HG03139 (cell line): ENCODE results near the gene ZNF860.
"Not testable (repeated sequence)": the region's sequence is repeated elsewhere in the genome, so short reads cannot be mapped to it uniquely, and the experiment has no call there.

Source experiments
- ATAC-seq: cut with Tn5 transposase; IDR thresholded peaks from one replicate; pipeline ENCODE4 v1.9.1; 2021; ENCODE audit not compliant: unreplicated experiment

The ZNF860 gene

DNA sequence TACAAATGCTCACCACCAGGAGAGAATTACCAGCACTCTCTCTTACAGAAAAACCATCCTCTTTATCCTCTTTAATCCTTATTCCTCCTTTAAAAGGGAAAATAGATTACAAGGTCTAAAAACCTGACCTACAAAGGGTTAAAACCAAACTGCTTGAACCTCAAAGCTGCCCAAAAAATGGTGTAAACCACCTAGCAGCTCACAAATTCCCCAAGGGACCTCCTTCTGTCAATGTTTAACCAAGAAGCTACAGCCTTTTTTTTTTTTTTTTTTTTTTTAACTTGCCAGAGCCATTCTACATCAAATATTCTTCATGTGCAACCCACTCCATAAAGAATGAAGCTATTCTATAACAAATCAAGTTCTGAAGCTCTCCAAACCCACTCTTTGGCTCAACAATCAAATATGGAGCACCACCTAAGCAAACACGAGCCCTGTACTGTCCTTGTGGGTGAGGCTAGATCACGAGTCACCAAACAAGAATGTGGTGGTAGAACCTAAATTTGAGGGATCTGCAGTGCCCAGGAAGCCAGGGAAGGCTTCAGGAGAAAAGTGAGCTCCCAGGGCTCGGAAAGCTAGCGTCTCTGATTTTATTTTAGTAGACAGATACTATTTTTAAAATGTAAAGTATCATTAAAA, 20.6 kb upstream of the ZNF860 start:
- no peak for ATAC-seq

DNA sequence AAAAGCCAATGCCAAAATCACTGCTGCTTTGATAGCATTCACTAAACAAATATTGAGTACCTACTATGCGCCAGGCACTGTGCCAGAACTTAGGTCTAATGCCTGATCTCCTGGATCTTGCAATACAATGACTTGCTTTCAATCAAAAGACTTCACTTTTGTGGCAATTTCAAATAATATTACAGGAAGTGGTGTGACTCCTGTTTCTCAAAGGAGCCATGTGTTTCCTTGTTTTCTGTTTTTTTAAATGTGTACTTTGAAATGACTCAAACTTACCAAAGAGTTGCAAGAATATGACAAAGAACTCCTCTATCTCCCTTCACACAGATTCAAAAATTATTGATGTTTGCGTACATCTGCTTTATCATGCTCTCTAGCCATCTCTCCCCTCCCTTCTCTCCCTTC, 18.7 kb upstream of the ZNF860 start:
- ATAC-seq, result no peak

DNA sequence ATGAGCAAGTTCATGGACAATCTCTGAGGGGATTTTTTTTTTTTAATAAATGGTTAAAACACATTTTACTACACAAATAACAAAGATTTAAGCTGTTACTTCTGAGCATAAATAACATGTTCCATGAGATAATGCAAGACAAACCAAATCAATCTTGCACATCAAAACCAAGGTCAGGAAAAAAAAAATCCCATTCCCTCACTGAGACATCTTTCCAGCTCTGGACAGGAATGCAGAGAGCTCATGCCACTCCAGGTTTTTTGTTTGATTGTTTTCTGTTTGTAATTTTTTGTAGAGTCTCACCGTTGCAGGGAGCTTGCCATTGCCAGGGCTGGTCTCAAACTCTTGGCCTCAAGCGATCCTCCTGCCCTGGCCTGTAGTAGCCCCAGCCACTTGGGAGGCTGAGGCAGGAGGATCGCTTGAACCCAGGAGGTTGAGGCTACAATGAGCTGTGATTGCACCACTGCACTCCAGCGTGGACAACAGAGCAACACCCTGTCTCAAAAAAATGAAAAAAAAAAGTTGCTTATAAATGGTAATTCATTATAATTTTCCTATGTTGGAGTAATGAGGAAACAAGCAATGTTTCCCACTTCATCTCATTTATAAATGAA, 14.5 kb upstream of the ZNF860 start:
- ATAC-seq, result no peak

DNA sequence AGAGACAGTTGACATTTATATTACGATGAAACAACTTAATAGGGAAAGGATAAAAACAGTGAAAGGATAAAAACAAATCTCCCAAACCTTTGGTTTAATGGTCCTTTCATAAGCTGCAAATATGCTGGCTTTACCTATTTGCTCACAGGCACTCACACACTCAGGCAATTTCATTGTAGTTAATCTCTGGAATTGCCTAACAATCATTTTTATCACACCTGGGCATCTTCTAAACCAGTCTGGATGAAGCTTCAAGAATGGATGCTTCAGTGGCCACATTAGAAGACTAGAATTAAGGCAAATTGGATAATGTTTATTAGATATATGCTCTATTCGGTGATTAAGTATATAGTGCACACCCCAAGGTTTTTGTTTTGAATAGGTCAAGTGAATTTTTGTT, 14.0 kb upstream of the ZNF860 start:
- ATAC-seq, result no peak

DNA sequence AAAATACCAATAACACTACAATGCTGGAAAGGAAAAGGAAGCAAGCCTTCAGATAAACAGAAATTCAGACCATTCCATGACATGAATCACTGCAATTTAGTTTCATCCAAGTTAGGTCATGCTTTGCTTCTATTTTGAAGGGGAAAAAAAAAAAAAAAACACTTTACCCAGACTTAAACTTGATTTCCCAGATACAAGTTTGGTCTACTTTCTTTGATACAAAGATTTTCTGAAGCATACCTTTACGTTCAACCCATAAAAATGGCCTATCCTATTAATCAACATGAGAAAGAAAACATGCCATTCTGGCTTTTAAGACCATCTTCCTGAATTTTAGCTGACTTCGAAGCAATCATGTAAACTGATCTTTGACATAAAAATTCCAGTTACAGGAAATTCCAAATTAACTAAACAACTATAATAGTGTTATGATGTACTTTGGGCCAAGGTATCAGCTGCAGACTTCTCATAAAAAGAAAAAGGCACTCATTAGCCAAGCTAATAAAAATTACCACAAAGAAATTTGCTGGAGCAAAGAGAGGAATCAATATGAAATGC, 13.1 kb upstream of the ZNF860 start:
- ATAC-seq, result no peak

DNA sequence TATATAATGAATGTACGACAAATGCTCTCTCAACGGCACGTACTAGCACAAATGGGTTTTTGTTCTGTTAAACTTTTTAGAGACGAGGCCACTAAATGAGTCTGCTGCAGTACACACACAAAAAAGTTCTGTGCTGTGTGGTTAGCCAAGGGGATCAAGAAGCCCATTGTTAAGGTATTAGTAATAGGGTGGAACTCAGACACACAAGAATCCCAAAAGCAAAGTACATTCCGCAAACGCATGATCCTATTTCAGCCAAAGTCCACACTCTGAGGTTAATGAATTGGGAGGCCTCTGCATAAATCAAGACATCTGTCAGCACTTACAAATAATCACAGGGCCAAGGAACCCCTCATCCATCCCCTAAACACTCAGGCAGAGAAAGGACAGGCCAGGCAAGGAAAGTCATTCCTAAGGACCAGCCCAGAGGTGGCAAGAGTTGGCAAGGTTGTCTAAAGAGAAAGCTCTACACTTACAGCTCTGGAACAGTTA, 12.6 kb upstream of the ZNF860 start:
- no peak for ATAC-seq

DNA sequence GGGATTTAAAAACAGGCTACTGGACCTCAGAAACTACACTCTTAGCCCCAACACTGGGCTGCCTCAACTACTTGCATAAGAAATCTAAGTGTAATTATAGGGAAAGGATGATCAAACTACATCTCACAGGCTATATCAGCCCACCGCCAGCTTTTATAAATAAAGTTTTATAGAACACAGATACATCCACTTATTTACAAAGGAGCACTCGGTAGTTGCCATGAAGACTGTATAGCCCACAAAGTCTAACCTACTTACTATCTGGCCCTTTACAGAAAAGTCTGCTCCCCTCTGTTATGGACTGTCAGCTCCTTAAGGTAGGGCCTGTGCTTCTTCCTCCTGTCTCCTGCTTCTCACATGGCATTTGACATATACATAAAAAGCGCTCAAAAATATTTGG, 9.9 kb upstream of the ZNF860 start:
- no peak for ATAC-seq

DNA sequence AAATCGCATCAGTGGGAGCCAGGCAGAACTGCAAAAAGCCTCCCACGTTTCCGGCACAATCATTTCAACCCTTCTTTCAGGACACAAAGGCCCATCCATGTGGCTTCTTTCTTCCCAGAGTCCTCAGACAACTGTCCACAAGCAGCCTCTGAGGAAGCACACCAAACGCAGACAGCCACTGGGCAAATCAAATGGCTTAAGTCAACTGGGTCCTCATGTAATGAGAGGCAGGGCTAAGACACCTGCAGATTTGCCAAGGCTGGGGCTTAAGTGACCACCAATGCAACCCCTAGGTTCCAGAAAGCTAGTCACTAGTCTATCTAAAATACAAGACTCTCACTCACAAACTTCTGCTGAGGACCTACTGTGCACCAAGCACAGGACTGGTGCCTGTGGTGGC, 8.5 kb upstream of the ZNF860 start:
- no peak for ATAC-seq

DNA sequence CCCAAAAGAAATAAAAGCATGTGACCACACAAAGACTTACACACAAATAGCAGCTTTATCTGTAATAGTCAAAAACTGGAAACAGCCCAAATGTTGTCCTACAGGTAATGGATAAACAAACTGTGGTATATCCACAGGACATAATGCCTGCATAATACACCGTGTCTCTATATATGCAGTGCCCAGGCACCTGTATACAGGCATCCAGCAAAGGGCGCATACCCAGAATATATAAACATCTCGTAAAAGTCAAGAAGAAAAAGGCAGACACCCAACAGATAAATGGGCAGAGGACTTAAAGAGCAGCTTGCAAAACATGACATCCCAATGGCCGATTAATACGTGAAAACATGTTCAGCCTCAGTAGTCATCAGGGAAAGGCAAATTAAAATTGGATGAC, 7.7 kb upstream of the ZNF860 start:
- ATAC-seq, result no peak

DNA sequence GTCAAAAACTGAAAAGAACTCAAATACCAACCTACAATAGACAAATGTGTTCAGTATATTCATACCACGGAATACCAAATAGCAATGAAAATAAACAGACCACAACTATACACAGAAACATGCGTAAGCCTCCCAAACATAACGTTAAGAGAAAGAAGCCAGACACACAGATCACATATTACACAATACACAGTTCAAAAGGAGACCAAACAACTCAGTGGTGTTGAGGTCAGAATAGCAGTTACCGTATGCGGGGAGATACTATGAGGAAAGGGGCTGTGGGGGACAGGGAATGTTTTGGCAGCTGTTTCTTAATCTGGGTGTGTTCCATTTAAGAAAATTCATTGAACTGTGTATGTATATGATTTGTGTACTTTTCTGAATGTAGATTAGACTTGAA, 7.1 kb upstream of the ZNF860 start:
- ATAC-seq, result no peak

DNA sequence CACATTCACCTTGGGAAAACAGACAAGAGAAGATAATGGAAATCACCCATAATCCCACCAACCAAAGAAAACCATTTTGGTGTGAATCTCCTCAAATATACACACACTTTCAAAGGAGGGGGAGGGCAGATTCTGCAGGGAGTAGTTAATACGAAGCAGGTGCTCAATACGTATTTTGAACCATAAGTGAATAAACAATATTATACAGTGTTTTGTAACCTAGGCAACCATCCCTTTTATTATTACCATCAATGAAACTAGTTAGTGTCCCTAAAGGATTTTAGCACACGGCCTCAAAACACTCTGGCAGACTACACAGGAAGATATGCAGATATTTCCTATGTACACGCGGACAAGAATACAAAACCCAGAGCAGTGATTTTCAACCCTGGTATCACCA, 6.6 kb upstream of the ZNF860 start:
- no peak for ATAC-seq

DNA sequence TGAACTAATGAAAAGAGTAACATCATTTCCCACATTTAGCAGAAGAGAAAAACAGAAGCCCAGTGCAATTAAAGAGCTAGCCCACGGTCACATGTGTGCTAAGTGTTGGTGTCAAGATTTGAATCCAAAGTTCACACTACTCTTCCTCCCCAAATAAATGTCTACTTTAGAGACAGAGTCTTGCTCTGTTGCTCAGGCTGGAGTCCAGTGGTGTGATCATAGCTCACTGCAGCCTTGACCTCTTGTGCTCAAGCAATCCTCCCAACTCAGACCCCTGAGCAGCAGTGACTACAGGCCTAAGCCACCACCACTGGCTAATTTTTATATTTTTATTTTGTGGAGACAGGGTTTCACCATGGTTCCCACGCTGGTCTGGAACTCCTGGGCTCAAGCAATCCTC, 5.2 kb upstream of the ZNF860 start:
- no peak for ATAC-seq

DNA sequence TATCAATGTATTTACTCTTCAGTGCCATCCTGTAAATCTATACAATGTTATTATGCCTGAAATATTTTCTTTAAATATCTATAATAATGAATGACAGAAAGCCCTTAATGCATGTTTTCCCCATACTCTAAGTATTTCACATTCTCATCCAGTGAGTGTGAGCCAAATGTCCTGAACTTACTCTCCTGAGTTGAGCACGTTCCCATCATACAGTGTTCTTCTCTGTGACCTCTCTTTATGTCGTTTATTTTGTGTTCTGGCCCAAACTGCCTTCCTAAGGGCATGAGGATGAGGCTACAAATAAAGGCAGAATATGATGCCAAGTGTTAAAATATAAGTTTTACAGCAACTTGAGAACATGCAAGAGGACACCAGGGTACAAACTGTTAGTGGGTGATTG, 3.8 kb upstream of the ZNF860 start:
- no peak for ATAC-seq

DNA sequence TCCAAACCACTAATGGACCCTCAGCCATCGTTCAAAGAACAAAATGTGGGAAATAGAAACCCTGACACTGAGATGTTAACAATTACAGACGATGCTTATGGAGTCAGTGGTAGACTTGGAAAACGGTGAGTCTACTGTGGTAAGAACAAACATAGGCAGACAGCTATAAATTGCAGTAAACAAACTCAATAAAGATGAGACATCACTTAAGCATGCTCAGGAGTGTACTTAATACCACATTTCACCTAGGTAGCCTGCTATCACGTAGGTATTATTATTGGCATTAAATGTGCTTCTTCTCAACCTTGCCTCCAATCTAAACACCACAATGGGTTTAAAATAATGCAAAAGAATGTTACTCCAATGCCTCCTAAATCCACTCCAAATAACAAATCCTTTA, 3.0 kb upstream of the ZNF860 start:
- no peak for ATAC-seq

DNA sequence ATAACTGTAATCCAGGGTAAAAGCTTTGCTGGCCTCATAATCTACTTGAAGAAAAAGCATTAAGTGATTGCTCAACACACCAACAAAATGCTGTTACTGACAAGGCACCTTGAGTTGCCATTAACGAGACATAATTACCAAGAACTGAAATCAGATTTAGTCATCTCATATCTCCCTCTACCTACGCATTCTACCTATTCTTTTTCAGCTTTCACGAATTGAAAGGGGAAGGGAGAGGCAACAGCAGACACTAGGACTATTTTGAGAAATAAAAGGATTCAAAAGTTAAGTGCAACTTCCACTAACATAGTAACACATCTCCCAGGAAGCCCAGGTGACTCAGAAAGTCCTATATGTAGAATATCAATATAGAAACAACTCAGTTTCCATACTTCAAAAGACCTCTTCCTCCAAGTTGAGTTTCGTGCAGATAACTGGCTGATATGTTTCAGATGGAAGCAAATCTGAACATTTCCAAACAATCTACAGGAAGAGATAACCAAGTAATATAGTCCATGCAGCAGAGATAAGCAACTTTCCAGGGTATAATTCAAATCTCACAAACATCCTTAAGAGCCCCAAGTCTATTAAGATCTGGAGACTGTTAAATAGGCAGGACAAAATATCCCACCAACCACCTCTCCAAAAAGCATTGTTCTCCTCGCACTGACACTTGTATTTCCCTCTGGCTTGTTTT, 2.4 kb upstream of the ZNF860 start:
- ATAC-seq, result no peak

DNA sequence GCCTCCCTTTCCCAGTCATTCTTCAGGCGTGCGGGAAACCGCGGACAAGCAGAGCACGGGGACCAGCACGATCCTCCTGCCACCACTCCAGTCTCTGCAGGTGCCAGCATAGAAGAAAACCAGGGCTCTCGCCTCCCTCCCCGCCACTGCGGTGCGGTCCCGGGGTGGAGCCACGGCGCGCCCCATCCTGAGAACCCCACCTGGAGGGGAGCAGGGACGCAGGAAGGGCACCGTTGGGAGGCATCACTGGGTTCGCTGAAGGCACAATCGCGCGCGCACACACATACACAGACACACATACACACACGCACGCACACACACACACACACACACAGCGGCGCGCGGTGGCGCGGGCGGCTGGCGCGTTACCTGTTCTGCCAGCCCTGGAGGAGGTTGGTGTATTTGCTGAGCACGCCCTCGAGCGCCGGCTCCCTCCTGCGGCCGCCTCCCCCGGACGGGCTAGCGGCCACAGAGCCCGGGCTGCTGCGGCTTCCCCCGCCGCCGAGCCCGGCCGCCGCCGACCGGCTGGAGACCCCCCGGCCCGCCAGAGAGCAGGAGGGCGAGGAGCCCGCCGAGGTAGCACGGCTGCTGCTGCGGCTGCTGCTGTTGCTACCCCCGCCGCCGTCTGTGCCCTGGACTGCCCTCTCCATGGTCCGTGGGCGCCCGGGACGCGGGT, 882 bp upstream of the ZNF860 start:
- ATAC-seq, result peak; percentile 48

DNA sequence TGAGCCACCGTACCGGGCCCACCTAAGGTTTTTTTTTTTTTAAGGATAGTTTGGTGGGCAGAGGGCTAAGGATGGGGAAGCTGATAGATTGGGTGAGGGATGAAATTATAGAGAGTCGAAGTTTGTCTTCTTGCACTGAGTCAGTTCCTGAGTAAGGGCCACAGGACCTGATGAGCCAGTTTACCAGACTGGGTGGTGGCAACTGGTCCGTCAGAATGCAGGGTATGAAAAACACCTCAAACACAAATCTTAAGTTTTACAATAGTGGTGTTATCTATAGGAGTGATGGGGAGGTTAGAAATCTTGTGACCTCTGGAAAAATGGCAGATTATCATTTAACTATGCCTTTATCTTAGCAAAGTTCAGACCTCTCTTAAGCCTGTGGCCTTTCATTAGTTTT, 2.8 kb downstream of the ZNF860 start:
- no peak for ATAC-seq

DNA sequence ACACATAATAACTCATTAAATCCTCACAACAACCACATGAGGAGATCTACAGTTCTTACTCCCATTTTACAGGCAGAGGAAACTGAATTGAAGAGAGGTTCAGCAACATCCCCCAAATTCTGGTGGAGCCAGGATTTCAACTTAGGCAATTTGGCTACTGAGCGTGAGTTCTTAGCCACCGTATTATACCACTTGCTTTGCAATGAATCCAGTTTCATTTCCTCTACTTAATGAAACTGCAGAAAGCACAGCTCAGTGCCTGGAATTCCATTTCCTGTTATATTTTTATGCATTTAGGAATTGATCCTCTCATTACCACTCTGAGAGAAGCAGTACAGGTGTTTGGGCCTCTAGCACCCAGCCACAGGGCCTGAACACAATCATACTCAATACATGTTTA, 4.3 kb downstream of the ZNF860 start:
- no peak for ATAC-seq

DNA sequence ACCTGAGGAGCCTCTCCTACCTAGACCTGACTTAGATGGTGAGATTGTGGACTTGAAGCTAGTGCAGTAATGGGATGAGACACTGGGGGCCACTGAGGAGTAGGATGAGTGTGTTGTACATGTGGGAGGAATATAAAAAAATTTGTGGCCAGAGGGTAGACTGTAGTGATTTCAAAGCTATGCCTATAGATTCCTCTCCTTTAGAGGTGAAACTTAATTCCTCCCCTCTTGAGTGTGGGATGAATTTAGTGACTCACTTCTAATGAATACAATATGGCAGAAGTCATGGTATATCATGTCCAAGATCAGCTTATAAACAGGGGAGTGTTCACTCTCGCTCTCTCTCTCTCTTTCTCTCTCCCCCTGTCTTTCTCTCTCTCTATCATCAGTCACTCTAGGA, 6.7 kb downstream of the ZNF860 start:
- ATAC-seq, result no peak

DNA sequence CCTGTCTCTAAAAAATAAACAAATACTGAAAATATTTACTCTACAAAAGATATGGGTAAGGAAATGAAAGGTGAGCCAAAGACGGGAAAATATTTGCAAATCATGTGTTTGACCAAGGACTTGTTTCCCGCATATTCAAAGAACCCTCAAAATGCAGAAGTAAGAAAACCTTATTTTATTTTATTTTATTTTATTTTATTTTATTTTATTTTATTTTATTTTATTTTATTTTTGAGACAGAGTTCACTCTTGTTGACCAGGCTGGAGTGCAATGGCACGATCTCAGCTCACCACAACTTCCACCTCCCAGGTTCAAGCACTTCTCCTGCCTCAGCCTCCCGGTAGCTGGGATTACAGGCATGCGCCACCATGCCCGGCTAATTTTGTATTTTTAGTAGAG, 11.4 kb downstream of the ZNF860 start:
- not testable (repeated sequence) for ATAC-seq

DNA sequence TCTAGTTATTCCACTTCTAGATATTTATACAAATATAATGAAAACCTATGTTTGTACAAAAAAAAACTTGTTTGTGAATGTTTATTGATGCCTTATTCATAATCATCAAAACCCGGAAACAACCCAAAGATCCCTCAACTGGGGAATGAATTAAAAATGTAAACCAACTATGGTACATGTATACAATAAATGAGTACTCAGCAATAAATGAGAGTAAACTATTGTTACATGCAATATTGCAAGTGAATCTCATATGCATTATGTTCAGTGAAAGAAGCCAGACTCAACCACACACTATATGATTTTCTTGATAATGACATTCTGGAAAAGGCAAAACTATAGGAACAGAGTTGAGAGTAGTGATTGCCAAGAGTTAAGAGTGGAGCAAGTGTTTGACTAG, 12.3 kb downstream of the ZNF860 start:
- no peak for ATAC-seq

DNA sequence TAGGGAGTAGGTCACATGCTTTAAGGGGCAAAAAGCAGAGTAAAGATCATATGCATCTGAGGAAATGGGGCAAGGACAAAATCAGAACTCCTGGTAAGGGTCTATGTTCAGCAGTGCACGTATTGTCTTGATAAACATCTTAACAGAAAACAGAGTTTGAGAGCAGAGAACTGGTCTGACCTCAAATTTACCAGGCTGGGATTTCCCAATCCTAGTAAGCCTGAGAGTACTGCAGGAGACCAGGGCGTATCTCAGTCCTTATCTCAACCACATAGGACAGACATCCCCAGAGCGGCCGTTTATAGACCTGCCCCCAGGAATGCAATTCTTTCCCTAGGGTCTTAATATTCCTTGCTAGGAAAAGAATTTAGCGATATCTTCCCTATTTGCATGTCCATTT, 13.5 kb downstream of the ZNF860 start:
- ATAC-seq, result not testable (repeated sequence)
